GM19351 (cell line): Measurements from ENCODE around the gene ELMO1.

ENCODE experiments used
- ATAC-seq: cut with Tn5 transposase; IDR thresholded peaks from one replicate; pipeline ENCODE4 v1.9.1; 2021; ENCODE audit warnings: mild to moderate bottlenecking, moderate library complexity; ENCODE audit not compliant: unreplicated experiment

ELMO1 gene

DNA sequence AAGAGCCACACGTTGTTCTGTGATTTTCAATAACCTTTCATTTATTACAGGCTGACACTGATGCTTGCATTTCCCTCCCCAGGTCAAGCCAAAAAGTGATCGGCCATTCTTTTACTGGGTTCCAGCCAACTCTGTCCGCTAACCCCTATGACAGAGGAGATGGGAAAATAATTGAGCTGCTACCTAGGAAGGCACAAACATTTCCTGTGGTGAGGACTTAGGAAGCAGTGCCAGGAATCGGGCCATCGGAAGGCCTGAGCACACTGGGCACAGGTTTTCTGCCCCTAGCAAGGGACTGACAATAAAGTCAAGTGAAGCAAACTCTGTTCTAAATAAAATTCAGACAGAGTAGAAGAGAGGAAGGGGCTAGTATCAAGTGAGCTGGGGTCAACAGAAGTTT lies 411.4 kb downstream of the ELMO1 start:
- no peak for ATAC-seq

GRCh38 chr7:37035631-37036030 lies 413.0 kb downstream of the ELMO1 start:
- no peak for ATAC-seq

DNA sequence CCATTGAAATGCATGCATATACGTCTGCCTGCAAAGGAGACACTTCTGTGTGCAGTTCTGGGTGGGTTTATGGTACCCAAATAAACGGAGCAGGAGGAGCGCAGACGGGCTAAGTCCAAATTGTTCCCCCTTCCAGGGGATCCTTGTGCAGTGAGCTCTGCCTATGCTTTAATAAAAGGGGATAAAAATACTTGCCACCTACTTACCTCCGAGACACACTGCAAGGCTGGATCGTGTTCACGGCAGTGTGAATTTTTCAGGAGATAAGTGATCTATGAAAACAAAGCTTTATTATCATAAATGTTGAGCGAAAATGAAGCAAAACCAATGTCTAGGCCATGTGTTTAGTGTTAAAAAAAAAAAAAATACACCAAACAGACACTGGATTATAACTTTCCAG lies 415.5 kb downstream of the ELMO1 start:
- ATAC-seq = no peak

GRCh38 chr7:37032258-37032601 lies 416.4 kb downstream of the ELMO1 start:
- no peak for ATAC-seq

GRCh38 chr7:37031571-37032257 lies 416.9 kb downstream of the ELMO1 start:
- ATAC-seq = no peak

GRCh38 chr7:37028909-37029440 lies 419.7 kb downstream of the ELMO1 start:
- ATAC-seq = no peak

- ATAC-seq = no peak
Measured at GRCh38 chr7:37027557-37028341, 420.9 kb downstream of the ELMO1 start.

GRCh38 chr7:37027104-37027503 lies 421.6 kb downstream of the ELMO1 start:
- ATAC-seq = no peak

DNA sequence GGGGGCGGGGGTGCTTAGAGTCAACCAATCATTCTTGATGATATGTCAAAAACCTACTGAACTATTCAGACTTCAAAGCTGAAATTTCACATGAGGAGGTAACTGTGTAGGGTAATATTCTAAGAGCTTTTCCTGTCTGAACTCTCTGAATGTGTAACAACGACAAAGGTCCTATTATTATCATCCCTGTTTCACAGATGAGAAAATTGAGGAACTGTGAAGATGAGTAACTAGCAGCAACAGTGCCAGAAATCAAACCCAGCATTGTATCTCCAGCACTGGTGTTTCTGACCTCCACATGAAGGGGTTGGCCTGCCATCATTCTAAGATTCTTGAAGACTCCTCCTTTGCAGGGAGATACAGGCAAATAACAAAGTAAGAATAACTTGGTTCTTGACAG lies 429.7 kb downstream of the ELMO1 start:
- ATAC-seq = no peak

- ATAC-seq = no peak
Measured at GRCh38 chr7:37016064-37016878, 432.4 kb downstream of the ELMO1 start.

- ATAC-seq = no peak
Measured at GRCh38 chr7:37015353-37016034, 433.2 kb downstream of the ELMO1 start.

GRCh38 chr7:37013771-37014170 lies 434.9 kb downstream of the ELMO1 start:
- no peak for ATAC-seq

GRCh38 chr7:37011151-37011890 lies 437.3 kb downstream of the ELMO1 start:
- ATAC-seq = no peak

DNA sequence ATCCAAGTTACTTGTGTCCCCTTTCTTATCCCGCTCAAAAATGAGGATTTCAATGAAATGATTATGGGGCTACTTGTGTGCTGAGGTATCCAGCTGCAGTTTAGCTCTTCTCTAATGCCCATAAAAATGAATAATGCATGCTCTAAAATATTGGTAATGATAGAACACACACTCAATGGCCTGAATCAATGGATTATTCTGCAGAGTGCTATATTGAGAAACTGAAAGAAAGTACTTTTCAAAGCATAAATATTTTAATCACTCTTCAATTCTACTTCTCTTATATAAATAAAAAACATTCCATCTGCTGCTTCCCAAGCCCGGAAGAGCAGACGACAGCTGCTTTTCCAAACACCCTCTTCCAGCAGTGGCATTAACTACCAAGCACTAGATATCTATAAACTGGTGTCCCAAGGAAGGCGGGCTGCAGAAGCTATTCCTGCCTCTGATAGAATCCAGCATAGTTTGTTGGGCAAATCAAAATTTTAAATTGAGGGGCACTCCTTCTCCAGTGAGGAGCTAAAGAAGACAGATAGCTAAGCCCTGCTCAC lies 439.5 kb downstream of the ELMO1 start:
- ATAC-seq = no peak

DNA sequence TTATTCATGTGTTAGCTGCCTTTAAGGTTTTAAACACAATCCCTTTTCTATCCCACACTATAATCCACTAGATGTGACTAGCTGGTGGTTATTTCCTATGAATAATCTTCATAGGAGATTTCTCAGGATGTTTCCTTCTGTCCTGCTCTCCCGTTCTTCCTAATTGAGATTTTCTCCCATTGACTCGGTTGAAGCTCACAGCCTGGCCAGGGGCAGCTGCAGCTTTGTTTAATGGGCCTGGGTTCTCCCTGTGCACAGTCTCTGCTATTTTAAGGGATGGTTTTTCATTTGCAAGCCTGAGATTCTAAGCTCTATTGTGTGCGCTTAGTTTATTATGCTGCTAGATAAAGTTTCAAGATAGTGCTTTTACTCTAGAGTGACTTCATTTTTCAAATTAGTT lies 441.0 kb downstream of the ELMO1 start:
- ATAC-seq = no peak

DNA sequence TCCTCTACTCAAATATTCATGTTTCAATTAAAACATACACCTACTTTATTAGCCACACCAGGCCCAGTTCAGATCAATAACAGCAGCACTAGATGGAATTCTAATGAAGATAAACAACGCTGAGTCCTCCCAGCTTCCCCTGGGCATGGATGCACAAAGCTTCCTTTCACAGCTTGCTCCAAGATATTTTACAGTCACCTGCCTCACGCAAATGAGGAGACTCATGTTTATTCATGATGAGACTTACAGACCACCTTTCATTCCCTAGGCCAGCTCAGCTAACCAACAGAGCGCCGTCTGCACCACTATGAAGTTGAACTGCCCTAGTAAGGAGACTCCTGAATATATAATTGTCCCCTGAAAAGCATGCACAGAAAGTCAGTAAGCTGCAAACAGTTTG lies 441.4 kb downstream of the ELMO1 start:
- no peak for ATAC-seq

GRCh38 chr7:37006764-37007163 lies 441.9 kb downstream of the ELMO1 start:
- ATAC-seq = no peak

GRCh38 chr7:37000511-37000910 lies 448.2 kb downstream of the ELMO1 start:
- ATAC-seq = no peak

DNA sequence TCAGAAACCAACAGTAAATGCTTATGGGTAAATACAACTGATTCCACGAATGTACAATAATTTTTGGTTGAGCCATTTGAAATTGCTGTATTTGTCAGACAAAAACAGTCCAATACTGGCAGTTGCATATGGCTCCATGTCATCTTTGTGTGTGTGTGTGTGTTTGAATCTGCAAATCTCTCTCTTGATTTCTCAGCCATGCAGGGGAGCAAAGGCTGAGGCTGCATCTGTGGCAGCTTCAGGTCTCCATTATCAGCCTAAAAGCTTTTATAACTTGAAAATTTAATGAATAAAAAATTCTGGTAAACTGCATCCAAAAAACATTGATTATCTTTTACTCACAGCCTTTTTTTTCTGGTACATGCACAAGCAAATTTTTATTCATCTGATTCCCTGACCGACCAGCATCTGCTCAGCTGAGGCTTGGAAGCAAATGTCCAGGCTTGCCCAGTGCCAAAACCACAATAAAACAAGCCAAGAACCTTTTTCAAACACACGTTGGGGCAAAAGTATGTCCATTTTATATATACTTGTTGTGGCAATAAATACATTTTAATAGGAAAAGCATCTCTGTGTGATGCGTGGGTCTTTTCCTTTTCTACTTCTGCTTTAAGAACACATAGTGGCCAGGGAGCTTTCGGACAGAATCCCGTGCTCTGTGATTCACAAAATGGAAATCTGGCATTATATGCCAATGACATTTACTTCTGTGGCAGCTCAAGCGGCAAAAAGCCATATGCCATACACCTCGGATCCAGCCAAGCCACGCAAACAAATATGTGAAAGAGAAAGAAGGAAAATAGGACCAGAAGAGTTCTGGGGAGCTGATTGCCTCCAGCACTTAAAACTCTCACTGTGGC lies 448.8 kb downstream of the ELMO1 start:
- no peak for ATAC-seq
